NT2/D1 (cell line): Measurements from ENCODE around the gene KIAA1191.

Experiments
- DNase-seq: peaks from one replicate; pipeline ENCODE4 v3.0.0-alpha.2; 2011; ENCODE audit warnings: low read depth, low spot score
- H3K27me3 ChIP-seq: 2 replicates; pipeline ENCODE4 v1.6.0; 2011; ENCODE audit warnings: mild to moderate bottlenecking; ENCODE audit not compliant: insufficient read length, insufficient read depth
- H3K36me3 ChIP-seq: 2 replicates; pipeline ENCODE4 v1.6.1; 2011; ENCODE audit warnings: mild to moderate bottlenecking, low read length, mixed read lengths; ENCODE audit not compliant: insufficient read depth, insufficient read length
- H3K4me1 ChIP-seq: 2 replicates; pipeline ENCODE4 v1.5.1; 2011; ENCODE audit not compliant: insufficient read depth, insufficient read length
- H3K4me3 ChIP-seq: 2 replicates; pipeline ENCODE4 v1.5.1; 2011; ENCODE audit warnings: low read depth; ENCODE audit not compliant: insufficient read length
- H3K9ac ChIP-seq: 2 replicates; pipeline ENCODE4 v1.6.0; 2011; ENCODE audit warnings: low read depth; ENCODE audit not compliant: insufficient read length
- H3K9me3 ChIP-seq: 2 replicates; pipeline ENCODE4 v1.5.1; 2011; ENCODE audit warnings: mild to moderate bottlenecking, low read length; ENCODE audit not compliant: insufficient read depth
- SUZ12 ChIP-seq: IDR thresholded peaks from 2 replicates; pipeline ENCODE4 v1.6.1; 2011; ENCODE audit not compliant: insufficient read length, insufficient read depth; ENCODE audit errors: extremely low read depth
- YY1 ChIP-seq: IDR thresholded peaks from 2 replicates; pipeline ENCODE4 v1.6.1; 2011; ENCODE audit not compliant: insufficient read length, insufficient read depth
- ZNF274 ChIP-seq: IDR thresholded peaks from 2 replicates; pipeline ENCODE4 v1.6.1; 2011; ENCODE audit warnings: mild to moderate bottlenecking, low read depth, low read length

The KIAA1191 gene

DNA sequence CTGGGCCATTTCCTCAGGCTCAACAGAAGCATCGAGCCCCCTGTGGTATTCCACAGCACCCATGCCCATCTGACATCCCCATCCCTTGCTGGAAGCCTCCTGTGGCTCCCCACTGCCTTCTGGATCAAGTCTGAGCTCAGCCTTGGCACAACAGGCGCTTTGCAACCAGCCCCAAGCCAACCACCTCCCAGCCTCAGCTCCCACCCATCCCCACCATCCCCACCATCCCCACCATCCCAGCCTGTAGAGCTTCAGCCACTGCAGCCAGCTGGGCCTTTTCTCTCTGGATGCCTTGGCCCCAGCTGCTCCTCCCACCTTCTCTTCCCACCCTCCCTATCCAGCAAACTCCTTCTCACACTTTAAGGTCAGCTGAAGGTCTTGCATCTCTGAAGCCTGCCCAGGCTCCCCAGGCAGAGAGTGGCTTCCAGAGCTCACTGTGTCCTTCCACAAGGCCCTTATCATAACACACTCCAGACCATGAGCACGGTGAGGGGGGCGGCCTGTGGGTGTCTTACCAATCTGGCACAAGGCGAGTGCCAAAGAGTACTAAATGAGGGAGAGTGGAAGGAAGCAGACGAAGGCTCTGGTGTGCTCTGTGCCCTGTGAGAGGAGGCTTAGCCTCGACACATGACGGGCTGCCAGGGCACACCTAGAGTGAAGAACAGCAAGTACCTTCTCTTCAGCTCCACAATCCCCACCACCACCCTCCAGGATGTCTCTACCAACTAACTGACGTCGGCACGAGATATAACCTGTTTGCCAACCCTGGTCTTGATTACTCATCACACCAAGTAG, 33.5 kb upstream of the KIAA1191 start:
- Histone ChIP-seq H3K4me3 (no peak overlapping the region), H3K4me1 (no peaks in the 10 kb centered on the region), H3K9me3 (no peaks in the 10 kb centered on the region), H3K27me3 (no peaks in the 10 kb centered on the region), H3K36me3 (peaks cover 48% of the 10 kb centered on the region), H3K9ac (no peak overlapping the region)
- TF ChIP-seq SUZ12 (no peak), ZNF274 (no peak), YY1 (no peak)
- DNase-seq, result no peak

- H3K4me3 ChIP-seq, result no peak overlapping the region
- TF ChIP-seq ZNF274 (no peak), YY1 (no peak), SUZ12 (no peak)
- no peaks in the 10 kb centered on the region for H3K4me1 ChIP-seq
- no peaks in the 10 kb centered on the region for H3K9me3 ChIP-seq
- H3K9ac ChIP-seq, result no peak overlapping the region
- no peak for DNase-seq
- H3K36me3 ChIP-seq, result peaks cover 48% of the 10 kb centered on the region
- H3K27me3 ChIP-seq, result no peaks in the 10 kb centered on the region
These were observed 32.5 kb upstream of the KIAA1191 start for GRCh38 chr5:176394096-176394495.

- Histone ChIP-seq H3K36me3 (peaks cover 48% of the 10 kb centered on the region), H3K9ac (no peak overlapping the region), H3K27me3 (no peaks in the 10 kb centered on the region), H3K4me3 (no peak overlapping the region), H3K9me3 (no peaks in the 10 kb centered on the region), H3K4me1 (no peaks in the 10 kb centered on the region)
- TF ChIP-seq ZNF274 (no peak), SUZ12 (no peak), YY1 (no peak)
- DNase-seq, result no peak
These were observed 31.0 kb upstream of the KIAA1191 start for GRCh38 chr5:176392526-176392925.

DNA sequence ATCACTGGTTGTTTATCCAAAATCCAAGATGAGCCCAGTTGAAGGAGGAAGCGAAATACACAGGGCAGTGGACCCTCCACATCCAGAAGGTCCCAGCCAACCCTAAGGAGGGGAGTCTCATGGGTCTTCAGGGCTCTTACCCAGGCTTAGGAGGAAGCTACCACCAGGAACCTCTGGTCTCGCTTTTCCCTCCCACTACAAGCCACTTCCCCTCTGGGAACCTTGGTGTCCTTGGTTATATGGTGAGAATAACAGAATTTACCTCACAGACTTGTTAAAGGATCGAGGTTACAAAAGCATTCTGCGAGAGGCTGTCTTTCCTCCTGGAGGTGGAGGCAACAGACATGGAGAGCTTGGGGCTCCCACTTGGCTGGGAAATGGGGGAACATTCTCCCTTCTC, 30.4 kb upstream of the KIAA1191 start:
- TF ChIP-seq ZNF274 (no peak), SUZ12 (no peak), YY1 (no peak)
- no peak for DNase-seq
- Histone ChIP-seq H3K9me3 (no peaks in the 10 kb centered on the region), H3K9ac (no peak overlapping the region), H3K4me1 (peaks cover 4% of the 10 kb centered on the region), H3K36me3 (peaks cover 51% of the 10 kb centered on the region), H3K27me3 (no peaks in the 10 kb centered on the region), H3K4me3 (no peak overlapping the region)

- TF ChIP-seq ZNF274, result no peak
- no peak for TF ChIP-seq SUZ12
- no peak for TF ChIP-seq YY1
- H3K9ac ChIP-seq, result no peak overlapping the region
- H3K36me3 ChIP-seq, result peaks cover 54% of the 10 kb centered on the region
- no peaks in the 10 kb centered on the region for H3K9me3 ChIP-seq
- no peak for DNase-seq
- no peaks in the 10 kb centered on the region for H3K27me3 ChIP-seq
- peaks cover 7% of the 10 kb centered on the region for H3K4me1 ChIP-seq
- no peak overlapping the region for H3K4me3 ChIP-seq
These were observed 29.9 kb upstream of the KIAA1191 start for GRCh38 chr5:176391479-176391878.

- TF ChIP-seq YY1, result no peak
- TF ChIP-seq ZNF274, result no peak
- TF ChIP-seq SUZ12, result no peak
- DNase-seq, result no peak
- H3K4me3 ChIP-seq, result peak overlapping the region; percentile 87
- peaks cover 68% of the 10 kb centered on the region for H3K36me3 ChIP-seq
- no peaks in the 10 kb centered on the region for H3K27me3 ChIP-seq
- peak overlapping the region; percentile 88 for H3K9ac ChIP-seq
- no peaks in the 10 kb centered on the region for H3K9me3 ChIP-seq
- H3K4me1 ChIP-seq, result peaks cover 7% of the 10 kb centered on the region
These were observed 27.9 kb upstream of the KIAA1191 start for GRCh38 chr5:176389135-176390123.

DNA sequence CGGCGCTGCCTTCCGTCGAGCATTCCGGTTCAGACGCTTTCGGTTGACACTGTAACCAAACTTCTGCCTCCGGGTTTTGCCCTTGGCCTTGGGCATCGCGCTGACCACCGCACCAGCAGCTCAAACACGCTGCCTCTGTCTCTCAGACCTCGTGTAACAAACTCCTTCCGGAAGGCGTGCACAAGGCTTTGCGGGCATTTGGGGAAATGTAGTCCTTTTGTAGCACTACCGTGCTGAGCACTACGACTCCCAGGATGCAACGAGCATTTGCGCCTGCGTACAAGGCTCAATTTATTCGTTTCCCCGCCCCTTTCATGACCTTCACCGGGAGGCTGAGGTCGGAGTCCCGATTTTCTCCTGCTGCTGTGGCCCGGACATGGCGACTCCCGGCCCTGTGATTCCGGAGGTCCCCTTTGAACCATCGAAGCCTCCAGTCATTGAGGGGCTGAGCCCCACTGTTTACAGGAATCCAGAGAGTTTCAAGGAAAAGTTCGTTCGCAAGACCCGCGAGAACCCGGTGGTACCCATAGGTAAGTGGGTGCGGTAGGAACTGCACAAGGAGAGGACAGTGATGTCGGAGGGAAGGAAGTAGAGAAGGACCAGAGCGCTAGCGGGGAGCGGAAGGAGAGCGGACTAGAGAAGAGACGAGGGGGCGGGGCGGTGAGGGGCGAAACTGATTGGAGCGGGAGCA, 27.0 kb upstream of the KIAA1191 start, which contains the start of the genes HIGD2A and NOP16:
Gene HIGD2A (plus strand): TSS at position 308 of the 691 bp plus-strand sequence. CDS start 69 bp downstream, at position 377.
Gene NOP16 (minus strand): TSS at position 155 of the 691 bp plus-strand sequence. CDS start 59 bp downstream, at position 96.
- peak within 1 kb of the TSS; percentile 90 for H3K9ac ChIP-seq
- H3K27me3 ChIP-seq, result no peaks in the 10 kb centered on the region
- H3K9me3 ChIP-seq, result no peaks in the 10 kb centered on the region
- no peak for TF ChIP-seq YY1
- no peak for TF ChIP-seq ZNF274
- TF ChIP-seq SUZ12, result no peak
- peaks cover 7% of the 10 kb centered on the region for H3K4me1 ChIP-seq
- H3K4me3 ChIP-seq, result peak within 1 kb of the TSS; percentile 90
- DNase-seq, result peak; percentile 92
- peaks cover 71% of the 10 kb centered on the region for H3K36me3 ChIP-seq
